Psoas muscle (tissue), 8 donors: ENCODE results near the gene TEP1. TPM values are rescaled to one million over a fixed set of nuclear protein-coding genes. Genes with fewer than 3 reads are reported as not detected.

ENCODE experiments used
- ATAC-seq, 4 donors: fragments of 200-7000 bp; cut with Tn5 transposase; one replicate each; pipeline ENCODE4 v1.9.1; 2020; ENCODE audit warnings: moderate library complexity in 3 of 4, mild to moderate bottlenecking in 2 of 4
- DNase-seq, 2 donors: peaks; one replicate each; pipeline ENCODE4 v3.0.0-alpha.2; 2020
- H3K27ac ChIP-seq: fragments of 200-600 bp; one replicate; pipeline ENCODE4 v1.8.0; 2022
- H3K27me3 ChIP-seq, 3 donors: fragments of 200-600 bp in 1 of 3; one replicate each; pipeline versions ENCODE4 v1.6.1 to v1.8.0; 2013 to 2022; ENCODE audit warnings: low read length in 2 of 3, mild to moderate bottlenecking in 2 of 3, moderate library complexity in 1 of 3; ENCODE audit not compliant: insufficient read depth in 3 of 3
- H3K36me3 ChIP-seq, 2 donors: fragments of 200-600 bp in 1 of 2; one replicate each; pipeline versions ENCODE4 v1.6.1 to v1.8.0; 2013 to 2022; ENCODE audit warnings: low read depth in 1 of 2, mild to moderate bottlenecking in 1 of 2, moderate library complexity in 1 of 2; ENCODE audit not compliant: insufficient read depth in 1 of 2
- H3K4me1 ChIP-seq: fragments of 200-600 bp; one replicate; pipeline ENCODE4 v1.8.0; 2022
- H3K4me3 ChIP-seq: fragments of 200-600 bp; one replicate; pipeline ENCODE4 v1.8.0; 2022; ENCODE audit warnings: mild to moderate bottlenecking
- H3K9me3 ChIP-seq: fragments of 200-600 bp; one replicate; pipeline ENCODE4 v1.8.0; 2022
- CTCF ChIP-seq: fragments of 200-600 bp; IDR thresholded peaks from one replicate; pipeline ENCODE4 v1.8.0; 2022; ENCODE audit warnings: antibody characterized with exemption
- WGBS, 3 donors: extraction: QIAGEN DNeasy Blood & Tissue Kit; methylation state at CpG; one replicate each; pipeline versions ENCODE4 v1.1.6 to v1.1.7; 2013; 5-methylcytosine and 5-hydroxymethylcytosine counted together
- intact Hi-C, 2 donors: fragments of 100-400 bp; cut with DNase I; formaldehyde crosslinking; loops; one replicate each; pipeline versions ENCODE4 v1.11.0 to v1.14.2; 2022
- polyA plus RNA-seq, 3 donors: library from polyadenylated mRNA; stranded (reverse); fragments of 200-250 nt; gene quantifications; one replicate each; pipeline ENCODE4 v1.2.3, GENCODE V29; 2013
- total RNA-seq, 4 donors: library from RNA; stranded (reverse); fragmentation: NEBNext Ultra II Directional in 2 of 4; extraction: Animal tissue kit (Norgen Biotek cat#: 25700) in 2 of 4; gene quantifications; one replicate each; pipeline versions ENCODE4 v1.2.1 to v1.2.4, GENCODE V29; 2021 to 2023
- donor health status: healthy with polysubstance abuse.
- donor health status: DM: no; HTN: no; CAD: no; lungs with moderate emphysema.
- donor health status: Bipolar disorder and iron deficiency.
- donor health status: healthy.
- donor health status: DM: yes; HTN: yes; CAD: no.
- donor health status: DM: no; HTN: no; CAD: no.
- donor health status: DM: no; HTN: no; CAD: no.
- donor health status: DM: yes; HTN: yes; CAD: no.

The TEP1 gene
- total and polyA plus RNA-seq, 7 donors = 4.2 to 44.8 (median 14.7) TPM

DNA sequence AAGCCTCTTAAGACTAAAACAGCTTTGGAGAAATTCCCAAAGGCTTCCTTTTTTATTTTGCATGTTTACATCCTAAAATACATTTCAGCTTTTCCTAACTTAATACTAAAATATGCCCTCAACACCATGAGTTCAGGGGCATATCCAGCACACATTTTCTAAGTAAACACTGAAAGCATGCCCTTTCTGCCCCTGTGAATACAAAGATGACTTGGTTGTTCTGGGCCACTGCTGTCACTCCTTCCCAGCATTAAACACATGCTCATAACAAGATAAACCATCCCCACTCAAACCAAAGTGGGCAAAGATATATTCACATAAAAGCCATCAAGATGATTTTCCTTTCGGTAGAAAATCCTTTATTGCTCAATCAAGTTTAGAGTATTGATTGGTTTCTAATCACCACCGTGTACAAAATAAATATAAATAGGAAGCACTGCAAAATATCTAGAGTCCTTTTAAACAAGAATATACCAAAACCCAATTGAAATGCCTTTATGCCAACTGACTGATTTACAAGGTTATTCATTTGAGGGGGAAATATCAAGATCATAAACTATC is 82.2 kb downstream of the TEP1 start:
- no peak for ATAC-seq
- WGBS, 3 donors = 76 to 85% (median 78%) methylated on average over 2 of the region's 2 CpGs
- intact Hi-C loops = loop anchor here in 1 of 2 donors (10.0 kb wide), 1 partner anchor 354 kb away; the partner anchor contains the start of genes ANG and RNASE4
- H3K27me3 ChIP-seq = no peaks in the 10 kb centered on the region
- H3K4me3 ChIP-seq = peak overlapping the region; percentile 77
- peaks cover 0 to 26% of the 10 kb centered on the region in 2 donors for H3K36me3 ChIP-seq
- no peak for DNase-seq
- peaks cover 21% of the 10 kb centered on the region for H3K4me1 ChIP-seq
- TF ChIP-seq CTCF = no peak
- no peak overlapping the region for H3K27ac ChIP-seq
- no peaks in the 10 kb centered on the region for H3K9me3 ChIP-seq

- 47 to 93% (median 71%) methylated on average over 2 of the region's 2 CpGs for WGBS, 3 donors
Observed at GRCh38 chr14:20329355-20329754, 83.9 kb downstream of the TEP1 start.

DNA sequence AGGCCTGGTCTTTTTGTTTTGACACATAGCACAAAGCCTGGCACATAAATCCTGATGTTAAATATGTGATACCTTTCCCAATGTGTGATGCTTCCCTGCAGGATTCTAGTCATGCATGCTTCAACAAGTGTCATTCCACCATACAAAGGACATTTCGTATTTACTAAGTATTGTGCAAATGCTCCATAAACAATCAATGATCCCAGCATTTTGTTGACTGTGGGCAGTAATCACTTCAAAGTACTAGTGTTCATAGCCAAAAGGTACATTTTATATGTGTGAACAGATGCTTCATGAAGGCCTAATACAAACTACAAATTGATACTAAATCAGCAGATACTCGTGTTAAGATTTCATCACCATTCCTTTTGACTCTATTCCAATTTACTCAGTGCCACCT is 84.6 kb downstream of the TEP1 start:
- intact Hi-C loops = loop anchor here in 1 of 2 donors (2.0 kb wide), 1 partner anchor 278 kb away; no protein-coding TSS in a partner anchor
- TF ChIP-seq CTCF = no peak
- Histone ChIP-seq H3K9me3 (no peaks in the 10 kb centered on the region), H3K36me3 (peaks cover 6 to 50% of the 10 kb centered on the region in 2 donors), H3K27me3 (no peaks in the 10 kb centered on the region), H3K4me1 (peaks cover 21% of the 10 kb centered on the region), H3K27ac (no peak overlapping the region), H3K4me3 (no peak overlapping the region)
- 45 to 60% (median 54%) methylated on average over 2 of the region's 2 CpGs for WGBS, 3 donors
- no peak for DNase-seq
- ATAC-seq = no peak

More at GRCh38 chr14:20329355-20329754, 83.9 kb downstream of the TEP1 start:
- peaks cover 6 to 44% of the 10 kb centered on the region in 2 donors for H3K36me3 ChIP-seq
- H3K4me1 ChIP-seq = peaks cover 21% of the 10 kb centered on the region
- no peak for TF ChIP-seq CTCF
- intact Hi-C loops = loop anchor here in 1 of 2 donors (2.0 kb wide), 1 partner anchor 277 kb away; no protein-coding TSS in a partner anchor
- H3K27me3 ChIP-seq = no peaks in the 10 kb centered on the region
- H3K9me3 ChIP-seq = no peaks in the 10 kb centered on the region
- DNase-seq (no peak), ATAC-seq (no peak)
- H3K4me3 ChIP-seq = no peak overlapping the region
- no peak overlapping the region for H3K27ac ChIP-seq

DNA sequence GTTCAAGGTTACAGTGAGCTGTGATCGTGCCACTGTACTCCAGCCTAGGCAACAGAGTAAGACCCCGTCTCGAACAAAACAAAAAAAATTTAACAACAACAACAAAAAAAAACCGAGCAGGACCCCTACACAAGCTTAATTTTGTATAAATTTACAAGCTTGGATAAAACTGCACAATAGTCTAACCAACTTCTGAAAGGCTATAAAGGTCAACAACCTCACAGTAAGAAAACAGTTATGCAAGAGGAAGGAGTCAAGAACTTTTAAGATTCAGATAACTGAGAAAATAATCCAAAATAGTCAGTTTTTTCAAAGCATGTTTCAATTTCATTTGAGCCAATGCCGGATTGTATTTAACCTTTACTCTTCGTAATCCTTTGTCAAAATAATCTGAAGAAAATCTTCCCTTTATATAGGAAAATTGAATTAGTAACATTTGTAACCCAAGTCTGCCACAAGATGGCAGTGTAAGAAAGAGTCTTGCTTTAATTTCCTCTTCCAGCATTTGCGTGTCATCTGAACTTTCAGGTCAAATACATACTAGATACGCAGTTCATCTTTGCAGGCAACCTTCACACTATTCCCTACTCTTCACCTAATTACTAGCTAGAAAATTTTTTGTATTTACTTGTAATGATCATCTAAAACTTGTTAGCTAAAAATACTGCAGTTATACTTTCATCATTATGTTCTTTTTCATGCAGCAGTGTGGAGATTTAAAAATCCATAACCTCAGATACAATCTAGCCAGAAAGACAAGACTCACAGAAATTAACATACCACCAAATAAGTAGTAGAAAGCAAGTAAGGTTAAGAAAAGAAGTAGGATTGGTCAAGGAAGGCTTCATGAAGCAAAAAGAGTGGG is 86.1 kb downstream of the TEP1 start:
- H3K36me3 ChIP-seq = peaks cover 6 to 63% of the 10 kb centered on the region in 2 donors
- no peaks in the 10 kb centered on the region for H3K27me3 ChIP-seq
- no peak overlapping the region for H3K4me3 ChIP-seq
- peaks cover 21% of the 10 kb centered on the region for H3K4me1 ChIP-seq
- 47 to 50% (median 47%) methylated on average over 8 of the region's 8 CpGs for WGBS, 3 donors
- H3K27ac ChIP-seq = no peak overlapping the region
- DNase-seq (no peak), ATAC-seq (peak in 3 of 4 donors; percentile 57 to 84 (median 59))
- H3K9me3 ChIP-seq = no peaks in the 10 kb centered on the region
- TF ChIP-seq CTCF = peak; percentile 85
- intact Hi-C loops = loop anchor here (1.0 to 2.0 kb wide), 2 partner anchors 282 to 364 kb away; no protein-coding TSS in a partner anchor
